Panc1 (cell line): ENCODE data around the gene CCR5AS.

ENCODE experiments used
- CTCF ChIP-seq: fragments of 450-650 bp; IDR thresholded peaks from 2 replicates; pipeline ENCODE4 v1.5.1; 2017; ENCODE audit warnings: mild to moderate bottlenecking
- POLR2AphosphoS5 ChIP-seq: IDR thresholded peaks from 2 replicates; pipeline ENCODE4 v1.6.1; 2012; ENCODE audit warnings: mild to moderate bottlenecking, low read depth, low read length, moderate library complexity
- REST ChIP-seq, 2 experiments: IDR thresholded peaks; 2 replicates each; pipeline ENCODE4 v1.6.1; 2011 to 2012; ENCODE audit warnings: low read depth in 2 of 2, control low read depth in 1 of 2, low read length in 1 of 2, mild to moderate bottlenecking in 1 of 2, moderate library complexity in 1 of 2; ENCODE audit not compliant: insufficient read depth in 1 of 2
- SIN3A ChIP-seq: IDR thresholded peaks from 2 replicates; pipeline ENCODE4 v1.6.1; 2012; ENCODE audit warnings: low read depth, mild to moderate bottlenecking, low read length, moderate library complexity, borderline replicate concordance; ENCODE audit not compliant: insufficient read depth

- no peak for TF ChIP-seq CTCF
- no peak for TF ChIP-seq REST (IDR thresholded peaks at IDR 0.05; ENCODE audit: insufficient read depth in 1 of 2, low read depth in 2 of 2, low read length in 1 of 2)
- TF ChIP-seq SIN3A = no peak
- TF ChIP-seq POLR2AphosphoS5 = no peak
Observed at GRCh38 chr3:46374755-46375154, 32.1 kb downstream of the CCR5AS start.
